ENCODE results near the gene FXYD3.

The FXYD3 gene

DNA sequence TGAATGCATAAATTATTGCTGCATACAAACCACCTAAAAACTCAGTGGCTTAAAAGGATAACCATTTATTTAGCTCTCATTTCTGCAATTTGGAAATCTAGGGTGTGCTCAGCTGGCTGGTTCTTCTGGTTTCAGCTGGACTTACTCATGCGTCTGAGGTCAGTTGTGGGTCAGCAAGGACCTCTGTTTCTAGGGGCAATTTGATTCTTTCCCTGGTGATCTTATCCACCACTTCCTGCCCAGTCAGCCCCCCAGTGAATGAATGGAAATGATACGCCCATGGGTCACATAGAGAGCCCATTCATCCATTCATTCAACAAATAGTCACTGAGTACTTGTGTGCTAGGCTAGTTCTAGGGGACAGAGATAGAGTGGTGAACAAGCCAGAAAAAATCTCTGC lies 48.8 kb downstream of the FXYD3 start:
- DNase-seq: no peak

DNA sequence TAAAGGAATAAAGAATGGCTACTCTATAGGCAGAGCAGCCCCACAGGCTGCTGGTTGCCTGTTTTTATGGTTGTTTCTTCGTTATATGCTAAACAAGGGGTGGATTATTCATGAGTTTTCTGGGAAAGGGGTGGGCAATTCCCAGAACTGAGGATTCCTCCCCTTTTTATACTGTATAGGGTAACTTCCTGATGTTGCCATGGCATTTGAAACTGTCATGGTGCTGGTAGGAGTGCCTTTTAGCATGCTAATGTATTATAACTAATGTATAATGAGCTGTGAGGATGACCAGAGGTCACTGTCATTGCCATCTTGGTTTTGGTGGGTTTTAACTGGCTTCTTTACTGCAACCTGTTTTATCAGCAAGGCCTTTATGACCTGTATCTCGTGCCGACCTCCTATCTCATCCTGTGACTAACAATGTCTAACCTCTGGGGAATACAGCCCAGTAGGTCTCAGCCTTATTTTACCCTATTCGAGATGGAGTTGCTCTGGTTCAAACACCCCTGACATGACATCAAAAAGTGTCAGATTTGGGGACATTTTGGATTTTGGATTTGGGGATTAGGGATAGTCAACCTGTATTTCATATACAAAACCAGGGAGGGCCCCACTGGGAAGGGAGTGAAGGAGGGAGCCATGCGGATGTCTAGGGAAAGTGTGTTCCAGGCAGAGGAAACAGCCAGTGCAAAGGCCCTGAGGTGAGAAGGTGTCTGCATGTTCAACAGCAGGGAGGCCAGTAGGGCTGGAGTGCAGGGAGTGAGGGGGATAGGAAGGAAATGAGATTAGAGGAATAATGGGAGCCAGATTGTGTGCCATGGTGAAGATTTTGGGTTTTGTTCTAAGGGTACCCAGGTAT lies 49.8 kb downstream of the FXYD3 start:
- no peak for DNase-seq

DNA sequence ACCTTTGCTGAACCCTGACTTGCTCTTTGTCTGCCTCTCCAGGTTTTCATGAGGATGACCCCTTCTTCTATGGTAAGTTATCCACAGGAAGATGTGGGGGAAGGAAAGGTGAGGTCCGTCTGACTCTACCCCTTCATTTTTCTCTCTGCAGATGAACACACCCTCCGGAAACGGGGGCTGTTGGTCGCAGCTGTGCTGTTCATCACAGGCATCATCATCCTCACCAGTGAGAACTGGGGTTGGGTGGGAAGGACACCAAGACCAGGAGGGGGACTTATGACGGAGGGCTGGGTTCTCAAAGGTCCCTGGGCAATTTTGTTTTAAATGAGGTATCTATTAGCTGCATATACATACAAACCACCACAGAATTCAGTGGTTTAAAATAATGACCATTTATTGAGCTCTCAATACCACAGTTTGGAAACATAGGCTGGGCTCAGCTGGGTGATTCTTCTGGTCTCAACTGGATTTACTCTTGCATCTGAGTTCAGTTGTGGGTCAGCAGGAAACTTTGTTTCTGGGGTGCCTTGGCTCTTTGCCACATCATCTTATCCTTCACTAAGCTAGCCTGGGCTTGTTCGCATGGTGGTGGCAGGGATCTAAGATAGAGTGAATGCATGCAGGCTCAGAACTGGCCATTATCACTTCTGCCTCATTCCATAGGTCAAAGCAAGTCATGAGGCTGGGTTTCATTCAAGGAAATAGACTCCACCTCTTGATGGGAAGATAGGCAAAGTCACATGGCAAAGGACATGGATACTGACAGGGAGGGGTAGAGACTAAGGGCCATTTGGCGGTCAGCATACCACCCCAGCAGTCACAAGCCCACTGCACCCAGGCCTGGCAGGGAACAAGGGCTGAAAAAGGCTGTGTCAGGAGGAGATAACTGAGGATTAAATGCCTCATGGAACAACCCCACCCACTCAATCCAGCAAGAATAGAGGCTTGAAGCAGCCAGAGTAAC lies 50.8 kb downstream of the FXYD3 start:
- DNase-seq: no peak

DNA sequence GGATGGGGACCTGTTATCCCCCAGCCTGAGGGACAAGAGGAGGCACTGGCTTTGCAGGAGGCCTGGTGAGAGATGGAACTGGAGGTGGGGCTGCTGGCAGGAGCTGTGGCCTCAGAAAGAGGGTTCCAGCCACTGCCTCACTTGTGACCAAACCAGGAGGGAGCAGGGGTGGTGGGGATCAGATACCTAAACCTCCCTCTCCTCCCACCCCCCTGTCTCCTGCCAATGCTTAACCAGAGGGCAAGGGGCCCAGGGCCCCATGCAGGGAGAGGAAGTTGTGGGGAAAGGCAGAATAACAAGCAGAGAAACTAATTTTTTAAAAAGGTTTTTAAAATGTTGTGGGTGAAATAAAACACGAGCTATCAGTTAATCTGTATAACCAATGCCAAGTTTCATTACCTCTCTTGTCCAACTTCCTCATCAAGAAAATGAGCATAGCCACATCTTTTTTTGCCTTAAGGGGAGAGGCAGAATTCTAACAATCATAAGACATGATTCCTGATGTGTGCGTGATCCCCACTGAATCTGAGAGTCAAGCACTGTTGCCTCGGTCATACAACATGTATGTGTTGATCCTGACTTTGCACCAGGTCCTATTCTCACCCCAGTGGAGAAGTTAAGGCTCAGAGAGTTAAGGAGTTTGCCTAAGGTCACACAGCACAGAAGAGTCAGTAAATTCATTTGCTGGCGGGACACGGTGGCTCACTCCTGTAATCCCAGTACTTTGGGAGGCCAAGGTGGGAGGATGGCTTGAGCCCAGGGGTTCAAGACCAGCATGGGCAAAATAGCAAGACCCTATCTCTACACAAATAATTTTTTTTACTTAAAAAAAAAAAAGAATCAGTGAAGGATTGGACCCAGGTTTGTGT lies 51.9 kb downstream of the FXYD3 start:
- DNase-seq: no peak

DNA sequence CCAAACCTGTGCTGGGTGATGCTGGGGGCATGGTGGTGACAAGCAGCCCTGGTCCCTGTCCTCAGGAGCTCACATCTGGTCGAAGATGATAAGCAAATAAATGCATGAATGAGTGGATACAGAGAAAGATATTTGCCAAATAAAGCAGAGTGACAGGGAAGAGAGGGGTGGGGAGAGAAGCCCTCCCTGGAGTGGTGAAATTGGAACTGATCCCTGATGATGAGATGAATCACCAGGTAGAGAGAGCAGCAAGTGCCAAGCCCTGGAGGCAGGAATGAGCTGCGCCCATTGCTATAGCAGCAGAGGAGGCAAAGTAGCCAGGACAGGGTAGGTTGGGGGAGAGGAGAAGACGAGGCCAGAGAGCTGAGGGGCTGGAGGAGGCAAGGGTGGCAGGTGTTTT lies 52.6 kb downstream of the FXYD3 start:
- no peak for DNase-seq

DNA sequence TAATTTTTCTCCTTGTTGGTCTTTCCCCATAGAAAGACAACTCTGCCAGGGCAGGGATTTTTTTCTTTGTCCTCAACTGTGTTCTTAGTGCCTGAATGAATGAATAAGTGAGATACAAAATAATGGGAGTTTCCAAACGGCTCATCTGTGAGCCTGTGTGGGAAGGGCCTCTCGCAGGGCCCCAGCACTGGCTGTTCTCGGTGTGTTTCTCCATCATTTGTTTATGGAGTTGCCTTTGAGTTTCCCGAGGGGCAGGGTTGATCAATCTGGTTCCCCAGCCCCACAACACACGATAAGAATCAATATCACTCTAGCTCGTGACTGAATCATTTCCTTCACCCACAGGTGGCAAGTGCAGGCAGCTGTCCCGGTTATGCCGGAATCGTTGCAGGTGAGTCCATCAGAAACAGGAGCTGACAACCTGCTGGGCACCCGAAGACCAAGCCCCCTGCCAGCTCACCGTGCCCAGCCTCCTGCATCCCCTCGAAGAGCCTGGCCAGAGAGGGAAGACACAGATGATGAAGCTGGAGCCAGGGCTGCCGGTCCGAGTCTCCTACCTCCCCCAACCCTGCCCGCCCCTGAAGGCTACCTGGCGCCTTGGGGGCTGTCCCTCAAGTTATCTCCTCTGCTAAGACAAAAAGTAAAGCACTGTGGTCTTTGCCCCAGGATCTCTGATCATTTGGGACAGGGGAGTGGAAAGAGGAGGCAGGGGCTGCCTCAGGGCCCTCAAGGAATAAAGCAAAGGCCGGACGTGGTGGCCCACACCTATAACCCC lies 53.8 kb downstream of the FXYD3 start:
- no peak for DNase-seq

DNA sequence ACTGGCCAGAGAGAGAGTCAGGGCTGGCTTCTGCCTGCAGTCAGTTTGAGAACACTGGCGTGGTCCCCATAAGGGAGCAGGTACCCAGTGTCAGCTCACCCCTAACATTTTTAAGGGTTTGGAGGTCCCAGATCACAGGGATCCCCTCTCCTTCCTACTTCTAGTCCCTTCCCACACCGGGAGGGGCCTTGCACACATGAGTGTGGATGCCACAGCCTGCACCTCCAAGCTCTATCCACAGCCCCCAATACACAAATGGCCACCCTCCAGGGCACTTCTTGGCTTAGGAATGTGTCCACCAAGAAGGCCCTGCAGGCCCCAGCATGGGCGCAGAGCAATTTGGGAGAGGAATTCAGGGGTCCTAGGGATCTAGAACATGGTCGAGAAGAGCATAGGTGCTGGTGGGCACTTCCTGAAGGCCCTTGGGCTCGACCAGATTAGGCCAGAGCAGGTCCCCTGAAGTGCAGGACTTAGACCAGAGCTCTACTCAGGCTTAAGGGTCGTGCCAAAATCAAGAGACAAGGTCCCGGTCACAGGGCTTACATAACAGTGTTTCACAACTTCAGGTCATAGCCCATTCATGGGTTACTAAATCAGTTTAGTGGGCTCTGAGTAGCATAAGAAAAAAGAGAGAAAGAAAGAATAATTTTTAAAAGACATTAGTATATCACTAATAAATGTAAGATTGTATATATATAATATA lies 54.9 kb downstream of the FXYD3 start:
- no peak for DNase-seq

DNA sequence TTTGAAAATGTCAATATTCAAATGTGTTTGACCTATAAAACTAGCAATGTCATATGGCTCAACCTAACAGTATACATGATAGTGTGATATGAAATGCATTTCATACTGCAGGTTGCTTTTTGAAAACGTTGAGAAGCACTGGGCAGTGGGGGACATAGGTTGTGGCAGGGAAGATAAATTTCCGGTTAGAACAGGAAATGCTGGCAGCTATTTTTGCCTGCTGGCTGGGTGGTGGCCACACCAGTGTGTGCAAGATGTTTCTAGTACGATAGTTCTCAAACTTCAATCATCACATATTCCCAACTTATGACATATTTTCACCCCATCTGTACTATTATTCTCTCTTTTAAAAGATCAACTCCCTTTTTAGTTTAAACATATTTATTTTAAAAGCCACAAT lies 56.1 kb downstream of the FXYD3 start:
- DNase-seq: no peak
